Epithelial cell of proximal tubule (primary cell): ENCODE measurements around the gene PAQR4. TPM values are rescaled to one million over a fixed set of nuclear protein-coding genes. Genes with fewer than 3 reads are reported as not detected.

Experiments used
- DNase-seq: peaks from one replicate; pipeline ENCODE4 v3.0.0-alpha.2; 2011; ENCODE audit warnings: low read depth
- H3K4me3 ChIP-seq: 2 replicates; pipeline ENCODE4 v1.5.1; 2011; ENCODE audit warnings: low read depth, mild to moderate bottlenecking, low read length
- total RNA-seq: library from RNA; depleted of rRNA; stranded (reverse); fragments of >200 nt; gene quantifications from 2 replicates; pipeline ENCODE4 v1.2.3, GENCODE V29; 2015
- TF ChIP-seq, protein P1 (sequence below): conservative IDR thresholded peaks from 2 replicates; pipeline ENCODE4 v1.5.1; 2012; ENCODE audit warnings: low read depth, mild to moderate bottlenecking, low read length

PAQR4 gene
- total RNA-seq, 1 donor from 2014 or later, result 36.0 TPM

DNA sequence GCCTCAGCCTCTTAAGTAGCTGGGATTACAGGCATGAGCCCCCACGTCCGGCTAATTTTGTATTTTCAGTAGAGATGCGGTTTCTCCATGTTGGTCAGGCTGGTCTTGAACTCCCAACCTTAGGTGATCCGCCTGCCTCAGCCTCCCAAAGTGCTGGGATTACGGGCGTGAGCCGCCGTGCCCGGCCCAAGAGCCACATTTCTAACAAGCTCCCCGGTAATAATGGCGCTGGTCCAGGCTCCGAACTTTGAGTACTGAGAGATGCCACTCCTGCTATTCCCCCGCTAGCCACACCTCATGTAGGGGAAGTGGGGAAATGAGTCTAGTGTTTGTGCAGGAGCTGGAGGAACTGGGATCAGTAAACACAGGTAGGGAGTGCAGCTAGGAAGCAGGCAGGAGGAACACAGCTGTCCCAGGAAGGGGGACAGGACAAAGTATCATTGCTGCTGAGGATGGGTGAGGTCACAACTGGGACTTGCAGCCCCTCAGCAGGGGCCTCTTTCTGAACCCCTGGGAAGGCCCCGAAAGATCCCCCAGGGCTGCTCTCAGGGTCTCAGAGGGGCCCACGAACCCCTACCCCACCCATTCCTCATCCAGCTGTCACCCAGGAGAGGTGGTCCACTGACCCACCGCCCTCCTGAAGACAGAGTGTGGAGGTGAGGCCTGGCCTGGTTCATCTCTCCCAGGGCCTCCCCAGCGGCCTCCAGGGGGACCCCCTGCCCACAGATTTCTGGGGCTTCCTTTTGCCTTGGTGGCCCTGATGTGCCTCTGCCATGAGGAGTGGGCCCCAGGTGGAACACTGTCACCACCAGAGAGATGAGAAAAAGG lies 8.8 kb upstream of the PAQR4 start:
- no peak overlapping the region for H3K4me3 ChIP-seq
- no peak for DNase-seq
- TF ChIP-seq, protein P1, sequence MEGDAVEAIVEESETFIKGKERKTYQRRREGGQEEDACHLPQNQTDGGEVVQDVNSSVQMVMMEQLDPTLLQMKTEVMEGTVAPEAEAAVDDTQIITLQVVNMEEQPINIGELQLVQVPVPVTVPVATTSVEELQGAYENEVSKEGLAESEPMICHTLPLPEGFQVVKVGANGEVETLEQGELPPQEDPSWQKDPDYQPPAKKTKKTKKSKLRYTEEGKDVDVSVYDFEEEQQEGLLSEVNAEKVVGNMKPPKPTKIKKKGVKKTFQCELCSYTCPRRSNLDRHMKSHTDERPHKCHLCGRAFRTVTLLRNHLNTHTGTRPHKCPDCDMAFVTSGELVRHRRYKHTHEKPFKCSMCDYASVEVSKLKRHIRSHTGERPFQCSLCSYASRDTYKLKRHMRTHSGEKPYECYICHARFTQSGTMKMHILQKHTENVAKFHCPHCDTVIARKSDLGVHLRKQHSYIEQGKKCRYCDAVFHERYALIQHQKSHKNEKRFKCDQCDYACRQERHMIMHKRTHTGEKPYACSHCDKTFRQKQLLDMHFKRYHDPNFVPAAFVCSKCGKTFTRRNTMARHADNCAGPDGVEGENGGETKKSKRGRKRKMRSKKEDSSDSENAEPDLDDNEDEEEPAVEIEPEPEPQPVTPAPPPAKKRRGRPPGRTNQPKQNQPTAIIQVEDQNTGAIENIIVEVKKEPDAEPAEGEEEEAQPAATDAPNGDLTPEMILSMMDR, result no peak

DNA sequence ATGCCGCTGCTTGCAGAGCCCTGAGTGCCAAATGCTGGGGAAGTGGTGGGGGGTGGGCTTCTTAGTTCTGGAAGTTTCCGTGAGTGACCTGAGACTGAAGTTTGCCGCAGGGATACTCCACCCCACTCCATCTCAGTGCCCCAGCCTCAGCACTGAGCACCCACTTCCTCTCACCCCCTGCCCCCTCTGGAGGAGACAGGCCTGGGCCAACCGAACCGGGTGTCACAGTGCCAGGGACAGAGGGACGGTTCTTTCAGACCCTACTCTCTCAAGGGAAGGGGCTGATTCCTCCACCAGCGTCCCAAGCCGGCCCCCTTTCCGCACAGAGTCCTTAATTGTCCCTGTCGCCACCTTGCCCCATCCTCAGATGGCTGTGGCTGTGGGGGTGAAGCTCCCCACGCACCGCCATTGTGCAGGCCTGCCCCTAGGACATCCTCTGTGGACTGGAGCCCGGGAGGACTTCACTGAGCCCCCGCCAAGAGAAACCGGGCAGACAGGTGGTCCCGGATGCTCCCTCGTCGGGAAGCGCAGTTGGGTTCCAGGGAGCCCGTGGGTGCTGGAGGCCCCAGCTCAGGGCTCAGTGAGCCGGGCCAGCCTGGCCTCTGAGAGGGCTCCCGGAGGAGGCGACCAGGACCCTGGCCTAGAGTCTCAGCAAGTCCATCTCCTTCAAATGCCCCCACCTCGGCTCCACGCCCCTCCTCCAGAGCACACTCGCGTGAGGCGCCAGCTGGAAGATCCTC lies 6.6 kb upstream of the PAQR4 start:
- TF ChIP-seq, protein P1, result no peak

DNA sequence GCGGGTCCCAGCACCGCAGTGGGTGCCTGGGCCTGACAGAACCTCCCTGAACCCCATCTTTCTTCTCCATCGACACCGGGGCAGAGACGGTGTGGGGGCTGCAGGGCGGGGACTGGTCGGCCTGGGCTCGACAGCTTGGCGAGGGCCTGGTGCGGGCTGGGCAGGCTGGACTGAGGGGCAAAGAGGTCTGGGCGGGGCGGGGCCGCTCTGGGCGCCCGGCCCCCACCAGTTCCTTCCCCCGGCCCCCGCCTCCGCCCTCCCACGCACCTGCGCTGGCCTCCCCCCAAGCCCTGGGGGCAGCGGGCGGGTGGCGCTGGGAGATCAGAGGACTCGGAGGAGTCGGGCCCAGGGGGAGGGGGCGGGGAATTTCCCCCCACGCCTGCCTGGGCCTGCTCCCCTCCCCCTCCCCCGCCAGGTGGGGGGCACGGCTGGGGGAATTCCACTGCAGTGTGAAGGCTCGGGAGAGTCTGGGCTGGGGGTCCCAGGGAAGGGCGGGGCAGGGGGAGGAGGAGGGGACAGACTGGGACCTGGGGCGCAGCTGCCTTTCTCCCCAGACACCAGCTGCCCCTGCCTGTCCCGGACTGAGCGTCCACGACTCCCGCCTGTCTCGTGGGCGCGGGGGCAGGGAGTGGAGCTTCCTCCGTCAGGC lies 6.0 kb upstream of the PAQR4 start:
- H3K4me3 ChIP-seq, result peak overlapping the region; percentile 44
- TF ChIP-seq, protein P1, result no peak
- DNase-seq, result no peak

More for the DNA sequence above, 6.6 kb upstream of the PAQR4 start:
- no peak for DNase-seq
- no peak overlapping the region for H3K4me3 ChIP-seq

DNA sequence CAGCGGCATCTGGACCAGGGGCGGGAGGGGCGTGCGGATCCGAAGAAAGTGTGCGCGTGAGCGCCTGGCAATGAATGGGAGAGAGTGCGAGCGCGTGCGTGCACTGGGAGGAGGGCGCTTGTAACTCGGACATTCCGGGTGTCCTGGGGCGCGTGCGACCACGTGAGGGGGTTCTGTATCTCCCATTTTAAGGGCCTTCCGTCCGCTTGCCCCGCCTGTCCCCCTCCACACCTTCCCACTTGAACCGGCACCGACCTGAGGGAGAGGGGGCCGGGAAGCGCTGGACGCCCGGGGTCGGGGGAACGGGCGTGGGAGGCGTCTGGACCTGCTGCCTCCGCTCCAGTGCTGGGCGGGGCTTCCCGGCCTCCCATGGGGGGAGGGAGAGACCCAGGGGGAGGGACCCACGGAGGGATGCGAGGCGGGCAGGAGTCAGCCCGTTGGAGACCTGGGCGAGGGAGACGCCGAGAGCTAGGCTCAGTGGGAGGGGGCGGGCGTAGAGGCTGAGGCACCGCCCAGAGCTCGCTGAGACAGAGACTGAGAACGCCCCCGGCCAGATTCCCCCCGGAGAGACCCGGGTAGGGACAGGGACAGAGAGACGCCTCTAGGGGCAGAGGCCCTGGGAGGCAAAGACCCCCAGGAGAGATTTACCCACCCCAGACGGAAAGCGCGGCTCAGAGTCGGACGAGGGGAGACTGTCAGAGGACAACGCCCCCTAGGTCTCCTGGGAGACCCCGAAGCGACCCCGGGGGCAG lies 5.2 kb upstream of the PAQR4 start, which contains the start of gene KREMEN2:
Gene KREMEN2 (plus strand): TSS at position 553 of the 752 bp plus-strand sequence. CDS start 246 bp downstream, outside the sequence.
- peak within 1 kb of the TSS; percentile 44 for H3K4me3 ChIP-seq
- no peak for DNase-seq
- TF ChIP-seq, protein P1, result no peak

DNA sequence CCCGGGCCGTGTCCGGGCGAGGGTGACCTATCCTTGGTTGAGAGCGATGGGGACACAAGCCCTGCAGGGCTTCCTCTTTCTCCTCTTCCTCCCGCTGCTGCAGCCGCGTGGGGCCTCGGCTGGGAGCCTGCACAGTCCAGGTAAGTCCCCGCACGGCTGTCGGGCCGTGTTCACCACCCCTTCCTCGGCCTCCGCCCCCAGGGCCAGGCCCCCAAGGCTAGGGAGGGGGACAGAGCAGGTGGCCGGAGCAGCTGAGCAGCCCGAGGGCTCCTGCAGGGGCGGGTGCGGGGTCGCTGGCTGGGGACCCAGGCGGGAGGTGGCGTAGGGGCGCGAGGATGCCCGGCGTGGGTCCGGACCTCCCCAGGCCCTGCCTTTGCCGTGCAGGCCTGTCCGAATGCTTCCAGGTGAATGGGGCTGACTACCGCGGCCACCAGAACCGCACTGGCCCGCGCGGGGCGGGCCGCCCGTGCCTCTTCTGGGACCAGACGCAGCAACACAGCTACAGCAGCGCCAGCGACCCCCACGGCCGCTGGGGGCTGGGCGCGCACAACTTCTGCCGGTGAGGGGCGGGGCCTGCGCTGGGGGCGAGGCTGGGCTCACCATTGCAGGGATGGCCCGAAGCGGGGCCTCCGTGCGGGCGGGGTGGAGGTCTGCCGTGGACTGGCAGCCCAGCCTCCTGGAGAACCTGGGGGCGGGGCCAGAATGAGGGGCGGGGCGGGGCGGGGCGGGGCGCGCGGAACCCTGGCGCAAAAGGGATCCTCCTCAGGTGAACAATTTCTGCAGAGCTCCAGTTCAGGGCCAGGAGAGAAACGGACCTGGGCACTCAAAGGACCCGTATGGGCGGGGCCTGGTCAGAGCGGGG lies 4.4 kb upstream of the PAQR4 start:
- H3K4me3 ChIP-seq, result peak overlapping the region; percentile 44
- TF ChIP-seq, protein P1, result no peak
- no peak for DNase-seq
